HEK293T (cell line): ENCODE measurements around the gene AGAP1.
"Not testable (repeated sequence)": the region's sequence is repeated elsewhere in the genome, so short reads cannot be mapped to it uniquely, and the experiment has no call there.

Experiments used
- CTCF ChIA-PET: fragments of 350-600 bp; formaldehyde crosslinking; extraction: SDS; loops from one replicate; lab custom pipeline; 2021; ENCODE audit warnings: antibody characterized with exemption, inconsistent platforms; lab: Yijun Ruan, JAX
- POLR2A ChIA-PET: fragments of 350-600 bp; formaldehyde crosslinking; extraction: SDS; loops from one replicate; lab custom pipeline; 2020; ENCODE audit warnings: antibody characterized with exemption, inconsistent platforms; lab: Yijun Ruan, JAX
- DNase-seq: peaks from one replicate; pipeline ENCODE4 v3.0.0; 2012; ENCODE audit warnings: mixed read lengths; ENCODE audit errors: extremely low spot score
- ARNT ChIP-seq: fragments of 450-650 bp; IDR thresholded peaks from 2 replicates; pipeline ENCODE4 v1.6.1; 2017; ENCODE audit warnings: mild to moderate bottlenecking
- BHLHE40 ChIP-seq: fragments of 450-650 bp; IDR thresholded peaks from 2 replicates; pipeline ENCODE4 v1.6.1; 2016; ENCODE audit warnings: mild to moderate bottlenecking, moderate library complexity, borderline replicate concordance
- CTBP1 ChIP-seq: fragments of 450-650 bp; IDR thresholded peaks from 2 replicates; pipeline ENCODE4 v1.6.1; 2016; ENCODE audit warnings: borderline replicate concordance
- ELF4 ChIP-seq: fragments of 450-650 bp; IDR thresholded peaks from 2 replicates; pipeline ENCODE4 v1.6.1; 2017; ENCODE audit warnings: antibody characterized with exemption
- FOXA1 ChIP-seq: fragments of 450-650 bp; IDR thresholded peaks from 2 replicates; pipeline ENCODE4 v1.6.1; 2016; ENCODE audit warnings: mild to moderate bottlenecking
- FOXK2 ChIP-seq: fragments of 450-650 bp; IDR thresholded peaks from 2 replicates; pipeline ENCODE4 v1.6.1; 2016; ENCODE audit warnings: mild to moderate bottlenecking
- FOXM1 ChIP-seq: fragments of 450-650 bp; IDR thresholded peaks from 2 replicates; pipeline ENCODE4 v1.6.1; 2017; ENCODE audit warnings: mild to moderate bottlenecking, borderline replicate concordance
- HDGF ChIP-seq: fragments of 450-650 bp; IDR thresholded peaks from 2 replicates; pipeline ENCODE4 v1.6.1; 2017; ENCODE audit warnings: antibody characterized with exemption, borderline replicate concordance
- L3MBTL2 ChIP-seq: fragments of 450-650 bp; conservative IDR thresholded peaks from 2 replicates; pipeline ENCODE4 v1.6.1; 2016; ENCODE audit warnings: mild to moderate bottlenecking
- LEF1 ChIP-seq: fragments of 450-650 bp; IDR thresholded peaks from 2 replicates; pipeline ENCODE4 v1.6.1; 2017; ENCODE audit warnings: mild to moderate bottlenecking, borderline replicate concordance
- NFRKB ChIP-seq: fragments of 450-650 bp; IDR thresholded peaks from 2 replicates; pipeline ENCODE4 v1.6.1; 2016; ENCODE audit warnings: mild to moderate bottlenecking, moderate library complexity
- SP1 ChIP-seq: fragments of 450-650 bp; IDR thresholded peaks from 2 replicates; pipeline ENCODE4 v1.6.1; 2017
- SUZ12 ChIP-seq: fragments of 450-650 bp; IDR thresholded peaks from 2 replicates; pipeline ENCODE4 v1.6.1; 2016; ENCODE audit warnings: mild to moderate bottlenecking
- TARDBP ChIP-seq: fragments of 450-650 bp; IDR thresholded peaks from 2 replicates; pipeline ENCODE4 v1.6.1; 2016
- ZNF384 ChIP-seq: fragments of 450-650 bp; IDR thresholded peaks from 2 replicates; pipeline ENCODE4 v1.6.1; 2016
- TF ChIP-seq, protein P1 (sequence below): fragments of 450-650 bp; IDR thresholded peaks from 2 replicates; pipeline ENCODE4 v1.6.1; 2016

The AGAP1 gene

DNA sequence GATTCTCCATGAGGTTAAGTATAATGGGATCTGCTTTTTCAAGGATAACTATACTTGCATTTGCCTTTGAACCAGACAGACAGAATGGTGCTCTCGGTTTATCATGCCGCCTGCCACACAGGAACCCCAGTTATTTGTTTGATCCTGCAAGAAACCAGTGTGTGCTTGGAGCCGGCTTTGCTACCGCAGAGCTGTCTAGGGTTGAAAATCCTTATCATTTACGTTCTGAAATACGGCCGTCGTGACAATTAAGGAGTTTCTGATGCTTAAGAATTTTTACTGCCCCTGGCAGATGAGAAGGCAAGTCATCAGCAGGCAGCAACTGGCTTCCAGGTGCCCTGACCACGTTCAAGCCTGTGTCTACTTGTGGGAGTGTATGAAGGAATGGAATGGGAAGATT, 562.3 kb downstream of the AGAP1 start:
- POLR2A ChIA-PET = interaction anchor here (0.5 kb wide), 1 partner anchor 23 kb away, joined by 3 read pairs; no protein-coding TSS in a partner anchor
- DNase-seq = no peak
- CTCF ChIA-PET = no interaction called here
- TF ChIP-seq CTBP1 (no peak), HDGF (no peak), TARDBP (no peak), ELF4 (no peak), FOXA1 (no peak), BHLHE40 (no peak), ARNT (no peak), SP1 (no peak), SUZ12 (no peak), FOXM1 (no peak)
- TF ChIP-seq, protein P1, sequence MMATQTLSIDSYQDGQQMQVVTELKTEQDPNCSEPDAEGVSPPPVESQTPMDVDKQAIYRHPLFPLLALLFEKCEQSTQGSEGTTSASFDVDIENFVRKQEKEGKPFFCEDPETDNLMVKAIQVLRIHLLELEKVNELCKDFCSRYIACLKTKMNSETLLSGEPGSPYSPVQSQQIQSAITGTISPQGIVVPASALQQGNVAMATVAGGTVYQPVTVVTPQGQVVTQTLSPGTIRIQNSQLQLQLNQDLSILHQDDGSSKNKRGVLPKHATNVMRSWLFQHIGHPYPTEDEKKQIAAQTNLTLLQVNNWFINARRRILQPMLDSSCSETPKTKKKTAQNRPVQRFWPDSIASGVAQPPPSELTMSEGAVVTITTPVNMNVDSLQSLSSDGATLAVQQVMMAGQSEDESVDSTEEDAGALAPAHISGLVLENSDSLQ = no peak

DNA sequence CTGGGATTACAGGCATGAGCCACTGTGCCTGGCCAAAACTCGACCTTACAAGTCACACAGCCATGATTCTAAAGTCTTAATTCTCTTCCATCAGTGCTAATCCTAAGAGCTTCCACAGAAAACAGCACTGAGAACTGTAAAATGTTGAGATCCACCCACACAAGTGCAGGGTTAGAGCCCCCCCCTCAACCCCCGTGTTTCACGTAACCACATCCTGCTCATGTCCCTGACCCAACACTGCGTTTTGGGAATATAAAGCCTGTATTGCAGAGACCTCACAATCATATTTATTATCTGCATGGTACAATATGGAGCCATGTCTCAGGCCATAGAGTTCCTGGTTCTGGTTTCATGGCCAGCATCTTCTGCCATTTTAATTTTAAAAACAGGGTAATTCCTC, 563.5 kb downstream of the AGAP1 start:
- no peak for TF ChIP-seq FOXM1
- no peak for TF ChIP-seq HDGF
- TF ChIP-seq SP1 = no peak
- no peak for TF ChIP-seq LEF1
- no peak for DNase-seq
- POLR2A ChIA-PET = no interaction called here
- CTCF ChIA-PET = no interaction called here

GRCh38 chr2:236061497-236061896, 567.7 kb downstream of the AGAP1 start:
- CTCF ChIA-PET = no interaction called here

DNA sequence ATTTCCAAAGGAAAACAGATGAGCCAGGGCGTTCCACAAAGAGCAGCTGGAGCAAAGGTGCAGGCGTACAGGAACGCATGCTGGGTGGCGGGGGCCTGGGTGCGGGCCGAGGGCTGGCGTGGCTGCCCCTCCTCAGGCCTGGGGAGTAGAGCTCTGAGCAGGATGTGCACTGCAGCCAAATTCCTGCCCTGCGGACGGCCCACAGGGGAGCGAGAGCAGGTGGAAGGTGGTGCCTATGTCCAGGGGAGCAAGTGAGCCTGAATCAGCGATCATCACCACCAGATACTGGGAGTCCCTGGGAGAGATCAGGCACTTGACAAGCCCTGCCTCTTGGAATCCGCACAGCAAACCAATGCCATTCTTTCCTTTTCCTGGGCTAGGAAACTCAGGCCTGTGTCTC, 568.1 kb downstream of the AGAP1 start:
- TF ChIP-seq FOXK2 (no peak), TARDBP (no peak), CTBP1 (no peak), SUZ12 (no peak), L3MBTL2 (no peak), HDGF (no peak), NFRKB (no peak), ZNF384 (no peak), ARNT (no peak), FOXM1 (no peak), FOXA1 (no peak), BHLHE40 (no peak), SP1 (no peak), LEF1 (no peak), ELF4 (no peak)
- TF ChIP-seq, protein P1 = no peak
- no peak for DNase-seq
- CTCF ChIA-PET = no interaction called here
- POLR2A ChIA-PET = no interaction called here

More at GRCh38 chr2:236061497-236061896, 567.7 kb downstream of the AGAP1 start:
- TF ChIP-seq L3MBTL2 = no peak
- no peak for TF ChIP-seq SUZ12
- no peak for TF ChIP-seq FOXM1
- no peak for TF ChIP-seq ELF4
- TF ChIP-seq FOXA1 = no peak
- TF ChIP-seq SP1 = no peak
- TF ChIP-seq, protein P1 = no peak
- no peak for TF ChIP-seq CTBP1
- no peak for DNase-seq
- POLR2A ChIA-PET = no interaction called here

DNA sequence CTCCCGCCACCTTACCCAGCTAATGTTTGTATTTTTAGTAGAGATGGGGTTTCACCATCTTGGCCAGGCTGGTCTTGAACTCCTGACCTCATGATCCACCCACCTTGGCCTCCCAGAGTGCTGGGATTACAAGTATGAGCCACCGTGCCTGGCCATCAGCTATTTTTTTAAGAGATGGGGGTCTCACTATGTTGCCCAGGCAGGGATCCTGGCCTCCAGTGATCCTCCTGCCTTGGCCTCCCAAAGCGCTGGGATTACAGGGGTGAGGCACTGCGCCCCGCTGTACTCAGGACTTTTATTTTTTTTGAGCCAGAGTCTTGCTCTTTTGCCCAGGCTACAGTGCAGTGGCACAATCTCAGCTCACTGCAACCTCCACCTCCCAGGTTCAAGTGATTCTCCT, 569.0 kb downstream of the AGAP1 start:
- POLR2A ChIA-PET, DNase-seq, CTCF ChIA-PET: not testable (repeated sequence)

- DNase-seq = no peak
- ChIA-PET CTCF (no interaction called here), POLR2A (no interaction called here)
- TF ChIP-seq ARNT = no peak
- TF ChIP-seq CTBP1 = no peak
- no peak for TF ChIP-seq SP1
- no peak for TF ChIP-seq L3MBTL2
- TF ChIP-seq, protein P1 = no peak
- no peak for TF ChIP-seq ZNF384
- no peak for TF ChIP-seq SUZ12
- no peak for TF ChIP-seq FOXA1
- no peak for TF ChIP-seq BHLHE40
- TF ChIP-seq HDGF = no peak
- no peak for TF ChIP-seq TARDBP
- TF ChIP-seq LEF1 = no peak
- no peak for TF ChIP-seq NFRKB
- TF ChIP-seq FOXK2 = no peak
- no peak for TF ChIP-seq FOXM1
- TF ChIP-seq ELF4 = no peak
Measured at GRCh38 chr2:236063994-236064393, 570.2 kb downstream of the AGAP1 start.
